GM19467 (cell line): ENCODE measurements around the gene NR4A3.

Source experiments
- ATAC-seq: cut with Tn5 transposase; IDR thresholded peaks from one replicate; pipeline ENCODE4 v1.9.1; 2021; ENCODE audit warnings: mild to moderate bottlenecking, moderate library complexity; ENCODE audit not compliant: unreplicated experiment

NR4A3 gene

DNA sequence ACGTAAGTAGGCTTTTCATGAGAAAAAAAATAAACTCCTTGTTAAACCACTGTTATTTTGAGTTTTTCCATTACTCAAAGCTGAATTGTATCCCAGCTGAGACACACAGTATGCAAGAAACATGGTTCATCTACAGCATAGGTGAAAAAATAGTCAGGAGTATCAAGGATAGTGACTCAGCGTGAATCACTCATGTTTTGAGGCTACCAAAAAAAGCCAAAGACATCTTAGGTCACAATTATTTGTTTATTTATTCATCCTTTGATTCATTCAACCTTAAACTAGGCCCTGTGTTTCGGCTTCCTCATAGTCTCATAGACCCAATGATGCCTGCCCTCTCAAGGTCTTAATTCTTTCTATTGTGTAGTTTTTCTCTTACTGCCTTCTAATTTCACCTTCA, 51.8 kb downstream of the NR4A3 start:
- ATAC-seq: no peak

DNA sequence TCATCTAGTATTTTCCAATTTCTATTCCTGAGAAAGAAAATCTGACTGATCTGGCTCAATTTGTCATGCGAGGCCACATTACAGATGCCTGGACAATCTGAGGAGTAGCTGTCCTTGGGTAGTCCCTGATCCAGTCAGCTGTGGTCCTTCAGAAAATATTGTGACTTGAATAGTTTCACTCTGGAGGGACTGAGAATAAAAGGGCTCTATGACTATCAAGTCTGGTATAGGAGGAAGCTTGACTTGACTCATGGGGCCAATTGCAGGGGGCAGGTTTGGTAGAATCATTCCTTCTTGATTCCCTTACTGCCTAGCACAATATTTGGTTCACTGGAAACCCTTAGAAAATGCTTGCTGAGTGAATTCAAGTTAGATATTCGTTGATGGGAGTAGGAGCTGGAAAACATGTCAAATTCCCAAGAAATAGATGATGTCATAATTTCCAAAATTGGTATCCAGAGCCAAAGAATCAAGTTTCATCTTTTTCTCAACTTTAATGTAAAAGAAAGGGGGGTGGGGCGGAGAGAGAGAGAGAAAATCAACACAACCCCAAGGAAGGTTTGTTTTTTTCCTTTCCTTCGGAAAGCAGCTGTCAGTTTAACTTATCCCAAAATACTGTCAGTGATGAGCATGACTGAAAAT, 52.4 kb downstream of the NR4A3 start:
- ATAC-seq: no peak

DNA sequence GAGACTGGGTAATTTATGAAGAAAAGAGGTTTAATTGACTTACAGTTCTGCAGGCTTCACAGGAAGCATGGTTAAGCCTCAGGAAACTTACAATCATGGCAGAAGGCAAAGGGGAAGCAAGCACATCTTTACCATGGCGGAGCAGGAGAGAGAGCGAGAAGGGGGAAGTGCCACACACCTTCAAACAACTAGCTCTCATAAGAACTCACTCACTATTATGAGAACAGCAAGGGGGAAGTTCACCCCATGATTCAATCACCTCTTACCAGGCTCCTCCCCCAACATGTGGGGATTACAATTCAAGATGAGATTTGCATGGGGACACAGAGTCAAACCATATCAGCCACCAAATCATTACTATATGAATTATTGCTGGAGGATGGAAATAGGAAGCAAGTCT, 54.5 kb downstream of the NR4A3 start:
- ATAC-seq: no peak

DNA sequence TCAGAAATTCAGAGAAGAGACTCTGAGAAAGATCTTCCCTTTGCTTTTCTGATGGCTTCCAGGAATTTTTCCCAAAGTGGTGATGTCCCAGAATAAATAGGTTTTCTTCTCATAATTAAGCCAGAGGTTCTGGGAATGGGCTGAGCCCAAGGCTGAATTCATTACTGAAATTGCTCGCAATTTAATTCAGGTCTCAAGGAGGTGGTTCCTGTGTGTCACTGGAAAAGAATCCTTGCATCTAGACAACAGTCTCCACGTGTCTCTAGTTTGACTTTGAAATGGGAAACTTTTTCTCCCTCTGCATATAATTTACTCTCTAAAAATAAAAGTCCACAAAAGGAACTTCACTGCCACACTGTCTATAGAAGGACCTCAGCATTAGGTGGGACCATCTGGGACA, 57.0 kb downstream of the NR4A3 start:
- no peak for ATAC-seq

DNA sequence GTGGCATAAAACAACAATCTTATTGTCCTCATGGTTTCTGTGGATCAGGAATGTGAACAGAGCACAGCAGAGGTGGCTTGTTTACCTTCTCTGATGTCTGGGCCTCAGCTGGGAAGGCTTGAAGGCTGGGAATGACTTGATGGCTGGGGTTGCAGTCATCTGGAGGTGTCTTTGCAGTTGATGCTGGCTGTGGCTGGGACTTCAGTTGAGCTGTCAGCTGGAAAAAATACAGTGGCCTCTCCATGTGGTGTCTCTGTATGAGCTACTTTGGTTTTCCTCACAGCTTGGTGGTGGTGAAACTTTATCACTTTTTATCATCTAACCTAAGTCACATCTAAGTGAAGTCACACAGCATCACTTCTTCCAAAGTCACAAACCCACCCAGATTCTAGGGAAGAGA, 60.1 kb downstream of the NR4A3 start:
- no peak for ATAC-seq

DNA sequence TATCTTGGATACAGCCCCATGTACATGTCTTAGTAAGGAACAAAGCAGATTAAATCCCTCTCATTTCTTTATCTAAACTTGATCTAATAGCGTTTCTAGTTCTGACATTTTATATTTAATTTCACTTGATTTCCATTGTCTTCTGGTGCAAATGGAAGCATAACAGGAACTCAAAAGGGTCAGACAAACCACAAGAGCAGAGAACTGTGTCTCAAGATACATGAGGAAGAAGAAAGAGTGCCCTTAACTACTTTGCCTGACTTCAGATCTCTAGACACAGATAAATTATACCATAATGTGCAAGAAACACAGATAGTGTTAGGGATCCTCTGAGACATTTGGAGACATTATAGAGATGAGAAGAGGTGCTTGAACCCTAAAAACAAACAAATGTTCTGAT, 64.1 kb downstream of the NR4A3 start:
- ATAC-seq: no peak

DNA sequence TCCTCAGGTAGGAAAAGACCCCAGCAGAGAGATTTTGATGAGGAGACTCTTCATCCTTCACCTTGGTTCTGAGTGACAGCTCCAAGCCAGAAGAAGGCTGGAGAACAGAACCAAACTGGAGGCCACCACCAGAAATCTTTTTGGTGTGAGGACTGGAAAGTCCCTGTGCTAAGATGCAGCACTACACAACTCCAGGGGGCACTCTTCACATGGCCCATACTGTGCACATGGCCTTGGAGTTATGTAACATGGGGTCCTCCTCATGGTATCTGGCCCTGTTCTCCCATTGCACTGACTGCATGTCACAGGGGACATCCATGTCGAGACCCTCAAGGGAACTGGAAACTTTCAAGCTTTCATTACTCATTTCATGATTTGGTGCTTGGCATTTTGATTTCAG, 67.4 kb downstream of the NR4A3 start:
- no peak for ATAC-seq

DNA sequence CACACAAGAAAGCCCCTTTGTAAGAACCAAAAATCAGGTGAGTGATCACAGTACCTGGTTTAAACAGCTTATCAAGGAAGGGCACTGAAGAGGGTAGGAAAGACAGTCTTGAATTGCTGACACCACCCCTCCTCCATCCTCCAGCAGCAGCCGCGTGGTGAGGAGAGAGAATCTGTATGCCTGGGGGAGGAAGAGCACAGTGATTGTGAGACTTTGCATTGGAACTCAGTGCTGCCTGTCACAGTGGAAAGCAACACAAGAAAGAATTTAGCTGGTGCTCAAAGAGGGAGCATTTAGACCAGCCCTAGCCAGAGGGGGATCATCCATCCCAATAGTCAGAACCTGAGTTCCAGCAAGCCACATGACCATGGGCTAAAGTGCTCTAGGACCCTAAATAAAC, 73.1 kb downstream of the NR4A3 start:
- no peak for ATAC-seq

DNA sequence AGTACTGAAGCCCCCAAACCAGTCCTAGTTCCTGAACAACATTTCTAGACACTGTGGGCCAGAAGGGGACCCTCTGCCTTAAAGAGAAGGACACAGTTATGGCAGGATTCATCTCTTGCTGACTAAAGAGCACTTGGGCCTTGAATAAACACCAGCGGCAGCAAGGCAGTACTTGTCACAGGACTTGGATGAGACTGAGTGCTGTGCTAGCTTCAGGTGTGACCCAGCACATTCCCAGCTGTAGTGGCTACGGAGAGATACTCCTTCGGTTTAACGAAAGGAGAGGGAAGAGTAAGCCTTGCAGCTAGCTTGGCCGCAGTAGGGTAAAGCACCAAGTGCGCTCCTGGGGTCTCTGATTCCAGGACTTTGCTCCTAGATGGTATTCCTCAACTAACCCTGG, 73.8 kb downstream of the NR4A3 start:
- ATAC-seq: no peak

DNA sequence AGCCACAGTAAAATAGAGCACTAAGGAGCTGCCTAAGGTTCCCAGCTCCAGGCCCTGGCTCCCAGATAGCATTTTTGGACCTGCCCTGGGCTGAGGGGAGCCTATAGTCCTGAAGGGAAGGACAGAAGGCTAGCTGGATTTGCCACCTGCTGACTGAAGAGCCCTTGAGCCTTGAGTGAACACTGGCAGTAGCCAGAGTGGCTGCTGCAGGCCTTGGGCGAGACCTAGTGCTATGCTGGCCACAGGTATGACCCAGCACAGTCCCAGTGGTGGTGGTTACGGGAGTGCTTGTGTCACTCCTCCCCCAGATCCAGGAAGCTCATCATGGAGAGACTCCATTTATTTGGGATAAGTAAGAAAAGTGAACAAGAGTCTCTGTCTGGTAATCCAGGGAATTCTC, 74.4 kb downstream of the NR4A3 start:
- no peak for ATAC-seq

DNA sequence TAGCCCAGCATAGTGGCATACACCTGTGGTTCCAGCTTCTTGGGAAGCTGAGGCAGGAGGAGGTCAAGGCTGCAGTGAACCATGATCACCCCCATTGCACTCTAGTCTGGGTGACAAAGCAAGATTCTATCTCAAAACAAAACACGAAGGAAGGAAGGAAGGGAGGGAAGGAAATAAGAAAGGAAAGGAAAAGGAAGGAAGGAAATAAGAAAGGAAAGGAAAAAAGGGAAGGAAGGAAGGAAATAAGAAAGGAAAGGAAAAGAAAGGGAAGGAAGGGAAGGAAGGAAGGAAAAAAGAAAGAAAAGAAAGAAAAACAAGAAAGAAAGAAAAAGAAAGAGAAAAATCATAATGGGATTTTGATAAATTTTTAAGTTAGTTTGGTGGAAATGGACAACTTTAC, 81.7 kb downstream of the NR4A3 start:
- ATAC-seq: no peak

DNA sequence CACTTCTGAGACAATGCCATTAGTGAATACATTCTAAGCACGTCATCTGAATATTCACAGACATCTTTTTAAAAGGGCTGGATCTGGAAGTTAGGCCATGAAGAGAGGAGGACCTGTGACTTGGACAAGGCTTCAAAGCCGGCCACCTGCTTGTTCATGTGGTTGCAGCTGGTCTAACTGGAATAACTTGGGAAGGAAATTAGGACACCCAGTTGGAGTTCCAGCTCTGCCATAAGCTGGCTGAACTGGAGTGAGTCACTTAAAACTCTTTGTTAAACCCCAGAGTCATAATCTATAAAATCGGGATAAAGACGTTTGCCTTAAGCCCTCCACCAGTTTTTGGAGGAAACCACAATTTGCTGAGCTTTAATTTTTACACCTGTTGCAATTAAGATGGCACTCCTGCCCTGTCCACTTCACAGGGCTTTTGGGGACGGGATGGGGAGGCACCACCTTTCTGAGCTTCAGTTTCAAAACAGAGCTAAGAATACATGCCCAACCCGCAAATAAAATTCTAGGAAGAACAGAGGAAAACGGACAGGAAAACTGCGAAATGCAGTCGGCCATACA, 84.2 kb downstream of the NR4A3 start:
- no peak for ATAC-seq

DNA sequence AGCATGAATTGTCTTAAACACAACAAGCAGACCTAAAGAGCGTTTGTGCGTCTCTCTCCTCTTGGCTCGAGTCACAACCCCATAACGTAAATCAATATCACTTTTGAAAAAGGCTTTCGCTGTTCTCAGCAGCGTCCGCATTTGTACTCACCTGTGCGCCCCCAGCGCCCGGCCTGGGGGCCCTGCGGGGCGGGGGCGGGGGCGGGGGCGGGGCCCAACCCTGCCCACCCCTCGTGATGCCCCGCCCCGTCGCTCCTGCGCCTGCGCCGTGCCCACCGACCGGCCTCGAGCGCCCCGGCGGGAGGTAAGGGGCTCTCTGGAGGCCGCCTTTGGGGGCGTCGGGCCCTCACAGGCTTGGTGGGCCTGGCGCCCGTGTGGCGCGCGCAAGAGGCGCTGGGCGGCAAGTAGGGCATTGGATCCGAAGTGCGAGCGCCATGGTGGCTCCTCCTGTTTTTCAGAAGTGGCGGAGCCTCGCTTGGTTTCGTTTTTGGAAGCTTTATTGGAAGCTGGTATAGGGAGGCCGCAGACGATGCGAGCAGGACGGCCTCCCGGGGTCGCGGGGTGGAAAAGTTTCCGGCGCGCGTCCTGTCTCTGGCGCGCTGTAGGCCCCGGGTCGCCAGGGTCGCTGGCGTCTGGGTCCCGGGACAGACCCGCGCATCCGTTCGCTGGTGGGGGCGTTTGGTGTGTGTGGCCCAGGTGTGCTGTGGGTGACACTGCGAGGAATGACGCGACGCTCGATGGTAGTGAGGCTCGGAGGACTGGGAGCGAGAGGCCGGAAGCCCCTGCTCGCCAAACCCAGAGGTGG, 84.9 kb downstream of the NR4A3 start, which contains the start of gene STX17:
Gene STX17 (plus strand): TSS at position 252 of the 805 bp plus-strand sequence. CDS start 8,586 bp downstream, outside the sequence.
- ATAC-seq: peak; percentile 74

DNA sequence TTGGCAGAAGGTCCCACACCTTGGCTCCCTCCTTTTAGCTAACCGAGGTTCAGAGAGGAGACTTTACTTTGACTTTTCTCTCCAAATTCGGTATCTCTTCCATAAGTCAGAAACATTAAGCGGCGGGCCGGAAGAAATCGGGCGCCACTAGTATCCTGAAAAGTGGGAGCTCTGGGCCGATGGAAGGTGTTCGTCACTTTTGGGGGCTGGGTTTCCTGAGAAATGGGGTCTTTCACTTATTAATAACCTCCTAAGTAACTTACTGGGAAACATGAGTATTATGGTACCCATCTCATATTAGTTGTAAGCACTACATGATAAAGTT, 85.5 kb downstream of the NR4A3 start:
- ATAC-seq: no peak

DNA sequence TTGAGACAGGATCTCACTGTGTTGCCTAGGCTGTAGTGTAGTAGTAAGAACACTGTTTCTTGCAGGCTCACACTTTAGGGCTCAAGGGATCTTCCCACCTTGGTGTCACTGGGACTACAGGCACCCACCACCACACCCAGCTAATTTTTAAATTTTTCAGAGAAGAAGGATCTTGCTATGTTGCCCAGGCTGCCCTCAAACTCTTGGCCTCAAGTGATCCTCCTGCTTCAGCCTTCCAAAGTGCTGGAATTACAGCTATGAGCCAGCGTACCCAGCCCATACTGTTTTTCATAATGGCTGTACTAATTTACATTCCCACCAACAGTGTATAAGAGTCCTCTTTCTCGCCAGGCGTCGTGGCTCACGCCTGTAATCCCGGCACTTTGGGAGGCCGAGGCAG, 89.9 kb downstream of the NR4A3 start:
- ATAC-seq: no peak
